ENCODE results near the gene ETS2.

Gene ETS2

GRCh38 chr21:38802050-38803026 lies 3.4 kb upstream of the ETS2 start:
- no peak for DNase-seq

- DNase-seq, result no peak
These were observed 2.6 kb upstream of the ETS2 start for GRCh38 chr21:38803075-38803660.

GRCh38 chr21:38804030-38804788 lies 1.5 kb upstream of the ETS2 start:
- DNase-seq, result no peak

- peak; percentile 36 for DNase-seq
These were observed 871 bp upstream of the ETS2 start for GRCh38 chr21:38804789-38805327.

DNA sequence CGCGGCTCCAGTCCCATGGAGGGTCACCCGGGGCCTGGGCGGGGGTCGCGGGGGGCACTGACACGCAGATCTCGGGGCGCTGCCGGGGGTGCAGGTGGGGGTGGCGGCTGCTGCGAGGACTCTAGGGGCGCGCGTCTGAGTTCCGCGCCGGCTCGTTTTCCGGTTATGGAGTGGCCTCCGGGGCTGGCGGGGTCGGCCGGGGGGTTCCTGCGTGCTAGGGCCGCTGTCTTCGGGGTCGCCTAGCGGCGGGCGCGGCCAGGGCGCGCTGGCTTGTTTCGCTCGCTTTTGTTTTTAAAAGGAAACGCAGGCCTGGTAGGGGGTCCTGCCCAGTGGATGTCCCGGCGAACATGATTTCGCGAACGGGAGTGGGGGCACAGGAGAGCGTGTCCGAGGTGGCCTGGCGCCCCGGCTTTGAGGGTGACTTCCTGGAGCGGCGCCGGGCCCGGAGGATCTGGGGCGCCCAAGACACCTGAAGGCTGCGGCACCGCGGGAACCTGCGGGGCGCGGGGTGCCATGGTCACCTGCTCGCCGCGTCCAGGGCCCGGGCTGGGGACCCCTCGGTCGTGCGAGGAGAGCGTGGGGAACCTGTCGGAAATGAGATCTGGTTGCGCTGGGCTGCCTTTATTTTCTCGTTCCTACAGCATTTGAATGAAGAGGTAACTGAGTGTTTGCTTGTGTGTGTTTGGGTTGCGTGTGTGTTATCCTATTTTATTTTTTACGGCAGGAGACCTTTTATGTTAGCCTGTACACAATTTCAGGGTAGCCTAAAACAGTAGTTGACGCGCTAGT lies 618 bp downstream of the ETS2 start:
- peak; percentile 44 for DNase-seq

DNA sequence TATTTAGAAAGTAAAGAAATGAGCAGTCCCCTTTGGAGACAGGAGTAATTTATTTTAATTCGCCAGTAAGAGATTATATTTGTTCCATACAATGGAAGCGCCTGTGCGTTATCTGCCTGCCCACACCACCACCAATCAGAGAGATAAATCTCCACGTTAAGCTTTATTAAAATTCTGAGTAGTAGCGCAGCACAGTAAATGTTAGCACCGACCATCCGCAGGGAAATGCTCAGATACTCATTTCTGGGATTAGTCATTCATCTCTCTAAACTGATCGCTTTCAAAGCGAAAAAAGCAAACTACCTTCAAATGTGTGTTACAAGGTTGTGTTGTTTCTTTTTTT lies 1.2 kb downstream of the ETS2 start:
- no peak for DNase-seq

DNA sequence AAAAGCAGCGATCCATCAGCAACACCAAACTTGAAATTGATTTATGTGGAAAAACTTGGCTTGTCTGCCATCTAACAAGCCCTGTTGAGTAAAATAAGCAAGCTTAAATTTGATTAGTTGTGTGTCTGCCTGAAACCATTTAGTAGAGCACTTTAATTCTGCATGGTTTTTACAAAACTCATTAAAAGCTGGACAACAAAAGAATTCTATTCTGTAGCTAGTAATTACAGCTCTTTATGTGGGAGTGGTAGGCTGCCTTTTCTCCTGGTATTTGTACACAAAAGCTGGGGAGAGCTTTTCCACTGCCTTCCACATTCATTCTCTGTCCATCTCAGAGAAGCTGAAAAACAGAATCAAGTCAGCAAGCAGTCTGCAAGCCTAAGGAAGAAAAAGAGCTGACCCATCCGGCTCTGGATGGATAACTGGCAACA lies 1.7 kb downstream of the ETS2 start:
- no peak for DNase-seq

GRCh38 chr21:38807986-38808385 lies 2.3 kb downstream of the ETS2 start:
- DNase-seq, result no peak

DNA sequence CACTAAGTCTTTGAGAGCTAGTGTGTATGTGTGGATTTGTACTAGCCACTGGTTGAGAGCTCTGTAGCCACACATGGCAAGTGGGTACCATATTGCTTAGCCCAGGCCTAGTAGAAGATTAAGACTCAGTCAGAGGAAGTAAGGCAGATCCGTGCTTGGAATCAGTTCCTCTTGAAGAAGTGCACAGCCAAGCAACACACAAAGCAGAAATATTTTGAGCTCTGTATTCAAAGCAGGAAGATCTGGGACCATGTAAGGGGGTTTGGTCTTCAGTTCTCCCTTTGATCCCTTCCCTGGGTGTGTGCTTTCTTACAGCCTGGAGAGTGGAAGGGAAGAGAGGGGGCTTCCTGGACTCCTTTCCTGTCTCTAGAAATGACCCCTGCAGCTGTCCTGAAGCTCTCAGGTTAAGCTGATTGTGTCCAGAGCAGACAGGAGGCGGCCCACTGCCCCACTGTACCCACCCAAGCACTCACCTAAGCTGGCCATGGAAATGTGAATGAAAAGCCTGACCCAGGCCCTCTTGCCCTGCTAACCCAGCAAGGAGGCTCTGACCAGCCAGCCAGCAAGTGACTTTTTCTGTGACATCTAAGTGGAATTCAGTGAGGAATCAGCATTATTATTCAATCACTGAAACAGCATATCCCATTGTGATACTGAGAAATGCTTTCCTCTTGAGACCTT lies 3.6 kb downstream of the ETS2 start:
- DNase-seq, result no peak

DNA sequence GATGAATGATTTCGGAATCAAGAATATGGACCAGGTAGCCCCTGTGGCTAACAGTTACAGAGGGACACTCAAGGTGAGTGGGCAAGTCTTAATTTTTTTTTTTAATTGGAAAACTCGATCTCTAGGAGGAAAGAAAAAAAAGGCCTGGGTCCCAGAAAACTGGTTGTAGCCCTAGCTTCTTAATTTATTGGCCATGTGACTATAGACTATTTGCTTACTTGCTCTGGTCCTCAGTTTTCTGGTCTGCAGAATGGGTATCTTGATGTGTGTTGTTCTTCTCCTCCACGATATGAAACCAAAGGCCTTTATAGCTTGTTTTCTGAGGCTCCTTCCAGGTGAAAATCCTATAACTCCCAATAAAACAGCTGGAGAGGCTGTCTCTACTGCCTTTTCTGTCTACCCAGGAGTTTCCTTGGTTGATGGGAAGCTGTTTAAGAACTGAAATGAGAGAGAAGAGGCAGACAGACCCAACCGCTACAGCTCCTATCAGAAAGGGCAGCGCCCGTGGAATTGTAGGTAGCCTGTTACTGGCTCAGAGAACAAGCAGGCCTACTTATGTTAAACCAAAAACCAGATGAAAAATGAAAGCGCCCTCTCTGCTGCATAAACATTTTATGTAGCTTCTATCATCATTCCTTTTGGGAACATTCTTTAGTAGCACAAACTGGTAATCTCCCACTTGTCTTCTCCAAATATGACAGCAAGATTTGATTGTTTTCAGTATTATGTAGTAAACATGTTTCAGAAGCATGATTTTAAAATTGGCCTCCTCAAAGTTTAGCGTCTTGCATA lies 4.5 kb downstream of the ETS2 start:
- DNase-seq, result no peak

DNA sequence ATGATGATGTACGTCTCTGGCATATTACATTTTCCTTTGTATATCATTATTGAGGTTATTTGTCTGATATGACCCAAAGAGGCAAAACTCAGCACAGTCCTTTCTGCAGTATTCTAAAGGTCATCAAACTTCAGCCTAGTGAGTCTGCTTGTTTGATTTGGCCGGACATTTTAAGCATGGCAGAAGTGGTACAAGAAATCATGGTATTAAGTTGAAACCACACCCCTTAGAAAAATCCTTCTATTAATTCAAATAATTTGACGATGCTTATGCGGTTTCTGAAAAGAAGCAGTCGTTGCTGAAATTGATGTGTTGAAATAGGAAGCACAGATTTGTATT lies 5.1 kb downstream of the ETS2 start:
- DNase-seq, result no peak

DNA sequence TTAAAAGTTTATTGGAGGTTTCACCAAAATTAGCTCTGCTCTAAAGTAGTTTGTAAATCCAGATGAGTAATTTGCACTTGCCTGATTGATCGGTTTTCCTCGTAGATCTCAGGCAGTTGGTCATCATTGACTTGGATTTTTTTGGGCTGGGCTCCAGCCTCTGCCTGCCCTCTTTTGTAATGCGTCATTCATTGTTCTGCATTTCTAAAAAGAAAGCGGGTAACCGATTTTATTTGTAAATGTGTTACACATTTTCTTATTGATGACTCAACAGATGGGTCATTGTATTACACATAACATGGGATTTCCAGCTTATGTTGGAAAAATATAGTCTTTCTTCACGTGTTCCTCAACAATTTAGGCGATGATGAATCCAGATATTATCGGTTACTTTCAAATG lies 5.5 kb downstream of the ETS2 start:
- no peak for DNase-seq

- DNase-seq, result no peak
These were observed 7.4 kb downstream of the ETS2 start for GRCh38 chr21:38813143-38813542.

GRCh38 chr21:38813547-38813946 lies 7.8 kb downstream of the ETS2 start:
- DNase-seq, result no peak

DNA sequence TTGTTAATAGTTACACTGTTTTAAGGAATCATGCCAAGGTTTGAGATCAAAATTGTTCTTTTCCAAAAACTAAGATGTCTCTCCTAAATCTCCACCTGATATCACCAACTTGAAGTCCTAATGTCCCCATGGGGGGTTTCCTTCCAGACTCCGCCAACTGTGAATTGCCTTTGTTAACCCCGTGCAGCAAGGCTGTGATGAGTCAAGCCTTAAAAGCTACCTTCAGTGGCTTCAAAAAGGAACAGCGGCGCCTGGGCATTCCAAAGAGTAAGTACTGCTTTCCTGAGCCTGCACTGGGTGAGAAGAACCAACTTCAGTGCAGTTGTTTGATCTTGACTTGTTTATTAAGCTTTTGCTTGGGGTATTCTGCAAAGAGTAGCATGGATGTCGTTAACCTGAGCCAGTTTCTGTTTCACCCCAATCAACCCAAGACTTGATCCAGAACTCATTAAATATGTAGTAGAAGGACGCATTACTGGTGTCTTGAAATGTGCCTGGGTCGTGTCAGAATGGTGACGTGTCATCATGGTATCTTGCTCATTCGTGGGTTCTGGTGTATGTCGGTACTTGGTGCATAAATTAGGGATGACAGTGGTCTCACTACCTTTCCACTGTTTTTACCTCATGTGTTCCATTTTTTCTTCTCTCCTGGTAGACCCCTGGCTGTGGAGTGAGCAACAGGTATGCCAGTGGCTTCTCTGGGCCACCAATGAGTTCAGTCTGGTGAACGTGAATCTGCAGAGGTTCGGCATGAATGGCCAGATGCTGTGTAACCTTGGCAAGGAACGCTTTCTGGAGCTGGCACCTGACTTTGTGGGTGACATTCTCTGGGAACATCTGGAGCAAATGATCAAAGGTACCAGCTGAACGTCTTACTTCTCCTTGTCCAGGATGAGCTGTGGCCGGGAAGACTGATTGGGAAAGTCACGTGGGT lies 8.7 kb downstream of the ETS2 start:
- DNase-seq, result no peak

- DNase-seq, result no peak
These were observed 9.3 kb downstream of the ETS2 start for GRCh38 chr21:38815060-38815405.

GRCh38 chr21:38816400-38816977 lies 10.8 kb downstream of the ETS2 start:
- no peak for DNase-seq

DNA sequence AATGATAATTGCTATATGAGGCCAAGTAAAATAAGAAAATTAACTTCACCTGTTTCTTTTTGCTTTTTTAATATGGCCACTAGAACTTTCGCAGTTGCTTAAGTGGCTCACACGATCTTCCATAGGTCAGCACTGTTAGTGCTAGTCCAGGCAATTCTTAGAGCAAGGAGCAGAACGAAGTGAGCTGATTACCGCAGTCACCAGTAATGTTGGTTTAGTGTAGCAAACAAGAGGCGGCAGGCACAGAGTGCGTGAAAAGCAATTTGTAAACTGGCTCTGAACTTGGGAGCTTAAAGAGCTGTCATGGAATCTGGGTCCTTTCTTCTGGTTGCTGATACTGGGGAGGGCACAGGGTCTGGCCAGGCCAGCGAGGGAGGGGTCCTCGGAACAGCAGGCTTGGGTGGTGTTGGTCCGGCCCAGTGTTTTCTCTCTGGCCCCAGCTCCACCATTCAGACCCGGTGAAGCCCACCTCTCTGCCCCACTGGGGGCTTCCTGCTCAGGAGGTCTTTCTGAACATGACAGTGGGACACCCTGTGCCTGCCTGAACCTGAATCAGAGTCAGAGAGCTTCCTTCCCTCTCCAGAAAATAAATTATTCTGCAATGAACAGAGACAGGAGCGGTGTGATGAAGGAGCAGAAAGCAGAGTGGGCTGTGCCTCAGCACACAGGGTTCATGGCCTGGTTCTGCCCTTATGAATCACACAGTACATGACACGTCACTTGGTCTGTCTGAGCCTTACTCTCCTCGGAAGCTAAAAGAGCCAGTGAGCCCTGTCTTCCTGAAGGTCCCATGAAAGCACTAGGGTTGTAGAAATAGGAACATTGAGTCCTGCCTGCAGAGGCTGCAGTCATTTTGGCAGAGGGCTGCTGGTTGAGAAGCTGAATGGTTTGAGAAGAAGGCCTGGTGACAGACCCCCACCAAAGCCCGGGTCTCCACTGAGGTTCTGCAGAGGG lies 11.9 kb downstream of the ETS2 start:
- DNase-seq, result no peak

DNA sequence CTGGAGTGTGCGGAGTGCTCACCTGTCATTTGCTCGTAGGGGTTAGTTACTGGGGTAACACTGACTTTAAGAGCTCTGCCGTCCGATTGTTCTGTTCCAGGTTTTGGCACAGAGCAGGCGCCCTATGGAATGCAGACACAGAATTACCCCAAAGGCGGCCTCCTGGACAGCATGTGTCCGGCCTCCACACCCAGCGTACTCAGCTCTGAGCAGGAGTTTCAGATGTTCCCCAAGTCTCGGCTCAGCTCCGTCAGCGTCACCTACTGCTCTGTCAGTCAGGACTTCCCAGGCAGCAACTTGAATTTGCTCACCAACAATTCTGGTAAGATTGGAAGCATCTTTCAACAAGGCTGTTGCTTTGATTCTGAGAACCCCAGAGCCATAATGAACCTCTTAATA lies 12.6 kb downstream of the ETS2 start:
- no peak for DNase-seq
